ENCODE results near the gene PIN4. TPM values are rescaled to one million over a fixed set of nuclear protein-coding genes. Genes with fewer than 3 reads are reported as not detected.

Gene PIN4
- total and polyA plus RNA-seq, 2 experiments from 2014 or later = 3.5 to 80.6 TPM

DNA sequence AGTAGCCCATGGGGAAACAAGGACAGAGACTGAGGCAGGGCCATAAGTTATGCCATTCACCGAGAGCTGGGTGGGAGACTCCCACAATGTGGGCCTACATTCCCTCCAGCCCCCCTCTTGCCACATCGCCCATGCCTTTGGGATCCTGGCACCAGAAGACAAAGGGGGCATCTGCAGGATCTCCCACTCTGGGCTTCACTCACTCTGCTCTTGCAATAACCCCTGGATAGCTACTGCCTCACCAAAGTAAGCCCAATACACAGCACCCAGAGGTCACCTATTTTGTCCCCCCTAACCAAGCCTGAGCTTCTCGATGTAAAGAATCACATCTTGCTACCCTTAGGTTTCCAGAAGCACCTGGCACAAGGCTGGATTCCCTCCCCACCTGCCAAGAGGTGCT is 49.1 kb upstream of the PIN4 start (continued):
- TF ChIP-seq, protein P1, sequence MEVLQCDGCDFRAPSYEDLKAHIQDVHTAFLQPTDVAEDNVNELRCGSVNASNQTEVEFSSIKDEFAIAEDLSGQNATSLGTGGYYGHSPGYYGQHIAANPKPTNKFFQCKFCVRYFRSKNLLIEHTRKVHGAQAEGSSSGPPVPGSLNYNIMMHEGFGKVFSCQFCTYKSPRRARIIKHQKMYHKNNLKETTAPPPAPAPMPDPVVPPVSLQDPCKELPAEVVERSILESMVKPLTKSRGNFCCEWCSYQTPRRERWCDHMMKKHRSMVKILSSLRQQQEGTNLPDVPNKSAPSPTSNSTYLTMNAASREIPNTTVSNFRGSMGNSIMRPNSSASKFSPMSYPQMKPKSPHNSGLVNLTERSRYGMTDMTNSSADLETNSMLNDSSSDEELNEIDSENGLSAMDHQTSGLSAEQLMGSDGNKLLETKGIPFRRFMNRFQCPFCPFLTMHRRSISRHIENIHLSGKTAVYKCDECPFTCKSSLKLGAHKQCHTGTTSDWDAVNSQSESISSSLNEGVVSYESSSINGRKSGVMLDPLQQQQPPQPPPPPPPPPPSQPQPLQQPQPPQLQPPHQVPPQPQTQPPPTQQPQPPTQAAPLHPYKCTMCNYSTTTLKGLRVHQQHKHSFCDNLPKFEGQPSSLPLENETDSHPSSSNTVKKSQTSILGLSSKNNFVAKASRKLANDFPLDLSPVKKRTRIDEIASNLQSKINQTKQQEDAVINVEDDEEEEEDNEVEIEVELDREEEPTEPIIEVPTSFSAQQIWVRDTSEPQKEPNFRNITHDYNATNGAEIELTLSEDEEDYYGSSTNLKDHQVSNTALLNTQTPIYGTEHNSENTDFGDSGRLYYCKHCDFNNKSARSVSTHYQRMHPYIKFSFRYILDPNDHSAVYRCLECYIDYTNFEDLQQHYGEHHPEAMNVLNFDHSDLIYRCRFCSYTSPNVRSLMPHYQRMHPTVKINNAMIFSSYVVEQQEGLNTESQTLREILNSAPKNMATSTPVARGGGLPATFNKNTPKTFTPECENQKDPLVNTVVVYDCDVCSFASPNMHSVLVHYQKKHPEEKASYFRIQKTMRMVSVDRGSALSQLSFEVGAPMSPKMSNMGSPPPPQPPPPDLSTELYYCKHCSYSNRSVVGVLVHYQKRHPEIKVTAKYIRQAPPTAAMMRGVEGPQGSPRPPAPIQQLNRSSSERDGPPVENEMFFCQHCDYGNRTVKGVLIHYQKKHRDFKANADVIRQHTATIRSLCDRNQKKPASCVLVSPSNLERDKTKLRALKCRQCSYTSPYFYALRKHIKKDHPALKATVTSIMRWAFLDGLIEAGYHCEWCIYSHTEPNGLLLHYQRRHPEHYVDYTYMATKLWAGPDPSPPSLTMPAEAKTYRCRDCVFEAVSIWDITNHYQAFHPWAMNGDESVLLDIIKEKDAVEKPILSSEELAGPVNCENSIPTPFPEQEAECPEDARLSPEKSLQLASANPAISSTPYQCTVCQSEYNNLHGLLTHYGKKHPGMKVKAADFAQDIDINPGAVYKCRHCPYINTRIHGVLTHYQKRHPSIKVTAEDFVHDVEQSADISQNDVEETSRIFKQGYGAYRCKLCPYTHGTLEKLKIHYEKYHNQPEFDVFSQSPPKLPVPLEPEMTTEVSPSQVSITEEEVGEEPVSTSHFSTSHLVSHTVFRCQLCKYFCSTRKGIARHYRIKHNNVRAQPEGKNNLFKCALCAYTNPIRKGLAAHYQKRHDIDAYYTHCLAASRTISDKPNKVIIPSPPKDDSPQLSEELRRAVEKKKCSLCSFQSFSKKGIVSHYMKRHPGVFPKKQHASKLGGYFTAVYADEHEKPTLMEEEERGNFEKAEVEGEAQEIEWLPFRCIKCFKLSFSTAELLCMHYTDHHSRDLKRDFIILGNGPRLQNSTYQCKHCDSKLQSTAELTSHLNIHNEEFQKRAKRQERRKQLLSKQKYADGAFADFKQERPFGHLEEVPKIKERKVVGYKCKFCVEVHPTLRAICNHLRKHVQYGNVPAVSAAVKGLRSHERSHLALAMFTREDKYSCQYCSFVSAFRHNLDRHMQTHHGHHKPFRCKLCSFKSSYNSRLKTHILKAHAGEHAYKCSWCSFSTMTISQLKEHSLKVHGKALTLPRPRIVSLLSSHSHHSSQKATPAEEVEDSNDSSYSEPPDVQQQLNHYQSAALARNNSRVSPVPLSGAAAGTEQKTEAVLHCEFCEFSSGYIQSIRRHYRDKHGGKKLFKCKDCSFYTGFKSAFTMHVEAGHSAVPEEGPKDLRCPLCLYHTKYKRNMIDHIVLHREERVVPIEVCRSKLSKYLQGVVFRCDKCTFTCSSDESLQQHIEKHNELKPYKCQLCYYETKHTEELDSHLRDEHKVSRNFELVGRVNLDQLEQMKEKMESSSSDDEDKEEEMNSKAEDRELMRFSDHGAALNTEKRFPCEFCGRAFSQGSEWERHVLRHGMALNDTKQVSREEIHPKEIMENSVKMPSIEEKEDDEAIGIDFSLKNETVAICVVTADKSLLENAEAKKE (CRISPR knock-in tag; IDR thresholded peaks at IDR 0.05) = no peak
- no peak for TF ChIP-seq JUNB (IDR thresholded peaks at IDR 0.05; ENCODE audit: unreplicated experiment)

DNA sequence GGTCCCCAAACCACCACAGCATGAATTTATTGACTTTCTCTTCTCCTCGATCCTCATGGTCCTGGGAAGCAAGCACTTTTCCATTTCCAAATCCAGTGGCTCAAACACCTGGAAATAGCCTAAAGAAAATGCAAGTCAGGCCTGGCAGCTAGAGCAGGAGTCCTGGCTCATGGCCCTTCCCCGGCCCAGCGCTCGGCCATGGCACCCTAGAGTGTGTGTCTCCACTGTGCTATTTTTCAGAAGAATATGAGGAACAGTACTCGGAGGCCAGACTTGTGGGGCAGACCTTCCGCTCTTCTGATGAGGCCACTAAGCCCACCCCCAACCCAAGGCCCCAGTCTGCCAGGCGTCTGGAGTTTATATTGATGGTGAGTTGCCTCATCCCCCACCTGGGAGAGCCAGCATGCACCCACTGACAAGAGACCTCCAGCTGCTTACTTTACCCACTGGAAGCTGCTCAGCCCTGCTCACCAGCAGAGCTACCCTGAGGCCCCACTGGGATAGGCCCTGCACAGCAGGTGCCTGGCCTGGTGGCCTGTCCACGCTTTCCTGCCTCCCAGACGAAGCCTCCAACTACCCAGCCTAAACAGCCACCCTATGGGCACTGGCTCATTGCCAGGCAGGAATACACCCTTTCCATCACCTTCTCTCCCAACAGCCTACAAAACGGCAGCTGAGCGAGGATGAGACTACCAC is 47.6 kb upstream of the PIN4 start:
- H4K20me1 ChIP-seq (replicated peaks; ENCODE audit: insufficient read depth) = no peaks in the 10 kb centered on the region
- Mint-ChIP-seq H3K4me1 (peaks cover 11% of the 10 kb centered on the region), H3K9me3 (peaks cover 15% of the 10 kb centered on the region), H3K27ac (no peak overlapping the region), H3K27me3 (ENCODE audit: insufficient read depth, low read depth, poor library complexity) (peaks cover 33% of the 10 kb centered on the region), H3K36me3 (ENCODE audit: low read depth) (peaks cover 23% of the 10 kb centered on the region), H3K4me3 (no peak overlapping the region)
- no peak overlapping the region for H3K27ac ChIP-seq (ENCODE audit: low read depth)
- ATAC-seq = no peak
- peaks cover 3% of the 10 kb centered on the region; the same call in 1 of the 2 replicates for H3K4me1 ChIP-seq (ENCODE audit: insufficient read depth)
- no peak overlapping the region for H2AFZ ChIP-seq
- no peak overlapping the region for H3K4me3 ChIP-seq
- no peaks in the 10 kb centered on the region for H3F3A ChIP-seq (replicated peaks; ENCODE audit: low read depth)
- no peaks in the 10 kb centered on the region for H3K79me2 ChIP-seq (replicated peaks; ENCODE audit: insufficient read depth)
- H3K27me3 ChIP-seq (ENCODE audit: insufficient read depth) = peaks cover 44% of the 10 kb centered on the region
- no peaks in the 10 kb centered on the region for H3K9me2 ChIP-seq (ENCODE audit: insufficient read depth)
- no peaks in the 10 kb centered on the region for H3K36me3 ChIP-seq (ENCODE audit: insufficient read depth)
- no peak for DNase-seq (ENCODE audit: low spot score)
- no peak overlapping the region for H3K4me2 ChIP-seq
- TF ChIP-seq, protein P2, sequence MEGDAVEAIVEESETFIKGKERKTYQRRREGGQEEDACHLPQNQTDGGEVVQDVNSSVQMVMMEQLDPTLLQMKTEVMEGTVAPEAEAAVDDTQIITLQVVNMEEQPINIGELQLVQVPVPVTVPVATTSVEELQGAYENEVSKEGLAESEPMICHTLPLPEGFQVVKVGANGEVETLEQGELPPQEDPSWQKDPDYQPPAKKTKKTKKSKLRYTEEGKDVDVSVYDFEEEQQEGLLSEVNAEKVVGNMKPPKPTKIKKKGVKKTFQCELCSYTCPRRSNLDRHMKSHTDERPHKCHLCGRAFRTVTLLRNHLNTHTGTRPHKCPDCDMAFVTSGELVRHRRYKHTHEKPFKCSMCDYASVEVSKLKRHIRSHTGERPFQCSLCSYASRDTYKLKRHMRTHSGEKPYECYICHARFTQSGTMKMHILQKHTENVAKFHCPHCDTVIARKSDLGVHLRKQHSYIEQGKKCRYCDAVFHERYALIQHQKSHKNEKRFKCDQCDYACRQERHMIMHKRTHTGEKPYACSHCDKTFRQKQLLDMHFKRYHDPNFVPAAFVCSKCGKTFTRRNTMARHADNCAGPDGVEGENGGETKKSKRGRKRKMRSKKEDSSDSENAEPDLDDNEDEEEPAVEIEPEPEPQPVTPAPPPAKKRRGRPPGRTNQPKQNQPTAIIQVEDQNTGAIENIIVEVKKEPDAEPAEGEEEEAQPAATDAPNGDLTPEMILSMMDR (conservative IDR thresholded peaks at IDR 0.05; ENCODE audit: low read depth in 2 of 2) = no peak
- TF ChIP-seq, protein P3, sequence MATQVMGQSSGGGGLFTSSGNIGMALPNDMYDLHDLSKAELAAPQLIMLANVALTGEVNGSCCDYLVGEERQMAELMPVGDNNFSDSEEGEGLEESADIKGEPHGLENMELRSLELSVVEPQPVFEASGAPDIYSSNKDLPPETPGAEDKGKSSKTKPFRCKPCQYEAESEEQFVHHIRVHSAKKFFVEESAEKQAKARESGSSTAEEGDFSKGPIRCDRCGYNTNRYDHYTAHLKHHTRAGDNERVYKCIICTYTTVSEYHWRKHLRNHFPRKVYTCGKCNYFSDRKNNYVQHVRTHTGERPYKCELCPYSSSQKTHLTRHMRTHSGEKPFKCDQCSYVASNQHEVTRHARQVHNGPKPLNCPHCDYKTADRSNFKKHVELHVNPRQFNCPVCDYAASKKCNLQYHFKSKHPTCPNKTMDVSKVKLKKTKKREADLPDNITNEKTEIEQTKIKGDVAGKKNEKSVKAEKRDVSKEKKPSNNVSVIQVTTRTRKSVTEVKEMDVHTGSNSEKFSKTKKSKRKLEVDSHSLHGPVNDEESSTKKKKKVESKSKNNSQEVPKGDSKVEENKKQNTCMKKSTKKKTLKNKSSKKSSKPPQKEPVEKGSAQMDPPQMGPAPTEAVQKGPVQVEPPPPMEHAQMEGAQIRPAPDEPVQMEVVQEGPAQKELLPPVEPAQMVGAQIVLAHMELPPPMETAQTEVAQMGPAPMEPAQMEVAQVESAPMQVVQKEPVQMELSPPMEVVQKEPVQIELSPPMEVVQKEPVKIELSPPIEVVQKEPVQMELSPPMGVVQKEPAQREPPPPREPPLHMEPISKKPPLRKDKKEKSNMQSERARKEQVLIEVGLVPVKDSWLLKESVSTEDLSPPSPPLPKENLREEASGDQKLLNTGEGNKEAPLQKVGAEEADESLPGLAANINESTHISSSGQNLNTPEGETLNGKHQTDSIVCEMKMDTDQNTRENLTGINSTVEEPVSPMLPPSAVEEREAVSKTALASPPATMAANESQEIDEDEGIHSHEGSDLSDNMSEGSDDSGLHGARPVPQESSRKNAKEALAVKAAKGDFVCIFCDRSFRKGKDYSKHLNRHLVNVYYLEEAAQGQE (IDR thresholded peaks at IDR 0.05; ENCODE audit: unreplicated experiment) = no peak
- no peak for TF ChIP-seq EZH2phosphoT487 (IDR thresholded peaks at IDR 0.05; ENCODE audit: unreplicated experiment)
- TF ChIP-seq ZNF114 (CRISPR knock-in tag; IDR thresholded peaks at IDR 0.05) = no peak
- TF ChIP-seq ZNF331 (CRISPR knock-in tag; IDR thresholded peaks at IDR 0.05; ENCODE audit: low read depth) = no peak
- TF ChIP-seq JUNB (IDR thresholded peaks at IDR 0.05; ENCODE audit: unreplicated experiment) = no peak
- TF ChIP-seq STAT1 (IDR thresholded peaks at IDR 0.05; ENCODE audit: unreplicated experiment) = no peak
- no peak for TF ChIP-seq EZH2 (IDR thresholded peaks at IDR 0.05; ENCODE audit: low read depth, unreplicated experiment)

Data from GM23338 (cell line).